DOHH2 (cell line): ENCODE measurements around the gene METTL18.

Experiments used
- H3F3A ChIP-seq: fragments of 200-600 bp; sonication (generic), shearing (Covaris generic); 2 replicates; pipeline ENCODE4 v1.6.0; 2016; ENCODE audit warnings: antibody characterized with exemption, mild to moderate bottlenecking; ENCODE audit not compliant: control insufficient read depth, insufficient read depth
- H3K27ac ChIP-seq: fragments of 200-600 bp; sonication (generic); 2 replicates; pipeline ENCODE4 v1.5.1; 2014; ENCODE audit warnings: low read depth, mild to moderate bottlenecking, low read length, moderate library complexity
- H3K27me3 ChIP-seq: fragments of 200-600 bp; sonication (generic); 2 replicates; pipeline ENCODE4 v1.6.1; 2014; ENCODE audit warnings: mild to moderate bottlenecking, low read length, mixed read lengths; ENCODE audit not compliant: control insufficient read depth
- H3K36me3 ChIP-seq: fragments of 200-600 bp; sonication (generic); 2 replicates; pipeline ENCODE4 v1.6.1; 2014; ENCODE audit warnings: mild to moderate bottlenecking, low read length, moderate library complexity, mixed read lengths; ENCODE audit not compliant: control insufficient read depth
- H3K4me1 ChIP-seq: fragments of 200-600 bp; sonication (generic); 2 replicates; pipeline ENCODE4 v1.6.1; 2014; ENCODE audit warnings: mild to moderate bottlenecking, low read length, mixed read lengths; ENCODE audit not compliant: control insufficient read depth
- H3K4me2 ChIP-seq: fragments of 200-600 bp; sonication (generic); 2 replicates; pipeline ENCODE4 v1.6.0; 2014; ENCODE audit warnings: mild to moderate bottlenecking, low read length, moderate library complexity
- H3K4me3 ChIP-seq: fragments of 200-600 bp; sonication (generic); 2 replicates; pipeline ENCODE4 v1.5.1; 2014; ENCODE audit warnings: mild to moderate bottlenecking, low read length, mixed read lengths
- H3K79me2 ChIP-seq: fragments of 200-600 bp; sonication (generic); 2 replicates; pipeline ENCODE4 v1.6.1; 2014; ENCODE audit warnings: mild to moderate bottlenecking, low read length, mixed read lengths; ENCODE audit not compliant: control insufficient read depth
- H3K9me2 ChIP-seq: fragments of 200-600 bp; sonication (generic); replicated peaks from 2 replicates; pipeline ENCODE4 v1.6.1; 2014; ENCODE audit warnings: mild to moderate bottlenecking, low read length, mixed read lengths; ENCODE audit not compliant: control insufficient read depth
- H3K9me3 ChIP-seq: fragments of 200-600 bp; sonication (generic); 2 replicates; pipeline ENCODE4 v1.6.1; 2014; ENCODE audit warnings: antibody characterized with exemption, low read length, mixed read lengths; ENCODE audit not compliant: control insufficient read depth, insufficient read depth
- H4K20me1 ChIP-seq: fragments of 200-600 bp; sonication (generic); 2 replicates; pipeline ENCODE4 v1.6.0; 2014; ENCODE audit warnings: low read depth, mild to moderate bottlenecking, antibody characterized with exemption, low read length, moderate library complexity; ENCODE audit not compliant: control insufficient read depth, insufficient read depth
- CTCF ChIP-seq: fragments of 200-600 bp; sonication (generic); IDR thresholded peaks from one replicate; pipeline ENCODE4 v1.5.1; 2014; ENCODE audit warnings: antibody characterized with exemption, mild to moderate bottlenecking, low read depth, low read length; ENCODE audit not compliant: poor library complexity, severe bottlenecking
- EZH2phosphoT487 ChIP-seq: fragments of 200-600 bp; sonication (generic); IDR thresholded peaks from 2 replicates; pipeline ENCODE4 v1.6.1; 2017; ENCODE audit warnings: borderline replicate concordance, mild to moderate bottlenecking, antibody characterized with exemption, low read length, moderate library complexity, mixed read lengths

METTL18 gene

DNA sequence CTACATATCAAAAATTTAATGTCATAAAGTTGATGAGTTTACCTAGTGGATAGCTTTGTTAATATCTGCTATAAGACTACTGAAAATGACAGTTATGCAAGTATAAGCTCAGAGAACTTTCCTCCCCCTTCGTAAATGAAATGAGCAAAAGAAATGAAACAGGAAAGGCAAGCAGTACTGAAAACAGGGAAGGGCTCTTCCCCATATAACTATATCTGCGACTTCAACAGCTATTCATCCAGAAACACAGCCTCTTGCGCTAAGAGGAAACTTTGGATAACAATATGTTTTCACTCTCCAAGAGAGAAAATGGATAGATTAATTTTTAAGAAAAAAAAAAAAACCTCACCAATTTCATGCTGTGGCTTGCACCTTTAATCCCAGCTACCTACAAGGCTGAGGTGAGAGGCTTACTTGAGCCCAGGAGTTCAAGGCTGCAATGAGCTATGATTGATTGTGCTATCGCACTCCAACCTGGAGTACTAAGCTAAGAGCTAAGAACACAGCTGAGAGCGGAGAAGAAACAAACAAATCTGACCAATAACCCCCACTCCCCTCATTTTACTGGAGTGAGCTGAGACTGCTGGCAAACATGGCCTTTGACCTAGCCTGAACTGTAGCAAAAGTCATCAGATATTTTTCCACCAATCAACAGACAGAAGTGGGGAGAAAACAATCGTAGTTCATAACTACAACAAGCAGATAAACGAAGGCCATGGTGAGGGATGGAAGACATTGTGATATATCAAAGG is 29.0 kb downstream of the METTL18 start:
- no peaks in the 10 kb centered on the region for H3K9me3 ChIP-seq
- H3K4me2 ChIP-seq, result no peak overlapping the region
- no peaks in the 10 kb centered on the region for H3K4me1 ChIP-seq
- no peaks in the 10 kb centered on the region for H4K20me1 ChIP-seq
- no peak overlapping the region for H3K27ac ChIP-seq
- no peak overlapping the region for H3K4me3 ChIP-seq
- no peaks in the 10 kb centered on the region; the same call in 1 of the 2 replicates for H3K27me3 ChIP-seq
- H3K9me2 ChIP-seq, result no peaks in the 10 kb centered on the region
- no peaks in the 10 kb centered on the region for H3K79me2 ChIP-seq
- H3F3A ChIP-seq, result no peaks in the 10 kb centered on the region
- no peaks in the 10 kb centered on the region for H3K36me3 ChIP-seq
- TF ChIP-seq CTCF, result no peak
- no peak for TF ChIP-seq EZH2phosphoT487

DNA sequence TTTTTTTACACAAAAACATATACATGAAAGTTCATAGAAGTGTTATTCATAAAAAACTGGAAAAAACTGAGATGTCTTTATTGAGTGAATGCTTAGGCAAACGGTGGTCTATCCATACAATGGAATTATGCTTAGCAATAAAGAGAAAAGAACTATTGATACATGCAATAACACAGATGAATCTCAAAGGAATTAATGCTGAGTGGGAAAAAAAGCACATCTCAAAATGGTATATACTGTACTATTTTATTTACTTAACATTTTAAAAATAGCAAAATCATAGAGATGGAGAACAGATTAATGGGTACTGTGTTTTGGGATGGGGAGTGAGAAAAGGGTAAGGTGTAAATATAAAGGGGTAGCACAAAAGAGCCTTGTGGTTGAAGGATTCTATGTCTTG is 29.8 kb downstream of the METTL18 start:
- H3K4me1 ChIP-seq, result no peaks in the 10 kb centered on the region
- no peaks in the 10 kb centered on the region for H3F3A ChIP-seq
- H3K36me3 ChIP-seq, result no peaks in the 10 kb centered on the region
- H3K27ac ChIP-seq, result no peak overlapping the region
- no peaks in the 10 kb centered on the region for H3K9me3 ChIP-seq
- no peak overlapping the region for H3K4me3 ChIP-seq
- TF ChIP-seq EZH2phosphoT487 (no peak), CTCF (no peak)
- H3K79me2 ChIP-seq, result no peaks in the 10 kb centered on the region
- H3K9me2 ChIP-seq, result no peaks in the 10 kb centered on the region
- no peak overlapping the region for H3K4me2 ChIP-seq
- H3K27me3 ChIP-seq, result no peaks in the 10 kb centered on the region; the same call in 1 of the 2 replicates
- H4K20me1 ChIP-seq, result no peaks in the 10 kb centered on the region

- H3F3A ChIP-seq, result no peaks in the 10 kb centered on the region
- no peak overlapping the region for H3K4me2 ChIP-seq
- H4K20me1 ChIP-seq, result no peaks in the 10 kb centered on the region
- H3K9me2 ChIP-seq, result no peaks in the 10 kb centered on the region
- no peak overlapping the region for H3K4me3 ChIP-seq
- H3K79me2 ChIP-seq, result no peaks in the 10 kb centered on the region
- TF ChIP-seq EZH2phosphoT487 (no peak), CTCF (no peak)
- no peak overlapping the region for H3K27ac ChIP-seq
- no peaks in the 10 kb centered on the region for H3K4me1 ChIP-seq
- H3K27me3 ChIP-seq, result no peaks in the 10 kb centered on the region; the same call in 1 of the 2 replicates
- 0 out of 2 replicates have a peak, but pooled peaks cover 3% of the 10 kb centered on the region for H3K9me3 ChIP-seq
- H3K36me3 ChIP-seq, result no peaks in the 10 kb centered on the region
Observed at GRCh38 chr1:169762699-169763098, 32.0 kb downstream of the METTL18 start.
